Nephron (organoid): Measurements from ENCODE around the gene PGGHG.
A peak's percentile ranks its signal among the peaks of the same experiment; 100 is the strongest.
"Not testable (repeated sequence)": the region's sequence is repeated elsewhere in the genome, so short reads cannot be mapped to it uniquely, and the experiment has no call there.

Source experiments
- H3K27ac Mint-ChIP-seq, 3 experiments: 2 replicates each; pipeline ENCODE4 v1.8.0; 2020; ENCODE audit warnings: mixed read lengths in 3 of 3, mild to moderate bottlenecking in 2 of 3, moderate library complexity in 1 of 3
- H3K27me3 Mint-ChIP-seq: 2 replicates; pipeline ENCODE4 v1.8.0; 2021; ENCODE audit warnings: low read depth, mild to moderate bottlenecking, moderate library complexity, mixed read lengths
- H3K36me3 Mint-ChIP-seq: 2 replicates; pipeline ENCODE4 v1.8.0; 2020; ENCODE audit warnings: low read depth, mixed read lengths
- H3K4me1 Mint-ChIP-seq: 2 replicates; pipeline ENCODE4 v1.8.0; 2020; ENCODE audit warnings: mixed read lengths
- H3K4me3 Mint-ChIP-seq, 3 experiments: 2 replicates each; pipeline ENCODE4 v1.8.0; 2020; ENCODE audit warnings: mild to moderate bottlenecking in 3 of 3, mixed read lengths in 3 of 3, moderate library complexity in 2 of 3
- H3K9me3 Mint-ChIP-seq: 2 replicates; pipeline ENCODE4 v1.8.0; 2020; ENCODE audit warnings: mixed read lengths
- TF ChIP-seq, protein P1 (sequence below), 3 experiments: fragments of 200-600 bp; sonication (generic); IDR thresholded peaks; one replicate each; pipeline ENCODE4 v1.5.0; 2021; ENCODE audit warnings: antibody characterized with exemption in 3 of 3; ENCODE audit not compliant: unreplicated experiment in 3 of 3

The PGGHG gene

DNA sequence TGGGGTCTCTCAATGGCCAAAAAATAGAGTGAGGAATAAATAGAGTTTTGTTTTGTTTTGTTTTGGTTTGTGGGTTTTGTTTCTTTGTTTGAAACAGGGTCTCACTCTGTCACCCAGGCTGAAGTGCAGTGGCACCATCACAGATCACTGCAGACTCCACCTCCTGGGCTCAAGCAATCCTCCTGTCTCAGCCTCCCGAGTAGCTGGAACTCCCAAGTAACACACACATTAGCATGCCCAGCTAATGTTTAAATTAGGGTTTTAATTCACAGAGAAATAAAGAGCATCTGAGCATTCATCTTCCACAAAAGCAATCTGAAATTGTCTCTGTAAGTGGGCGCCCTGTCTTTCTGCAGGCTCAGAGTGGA is 40.9 kb downstream of the PGGHG start:
- Mint-ChIP-seq H3K9me3 (no peaks in the 10 kb centered on the region), H3K27me3 (no peaks in the 10 kb centered on the region), H3K27ac (peak overlapping the region; percentile 88 to 95 (median 89)), H3K4me1 (peaks cover 57% of the 10 kb centered on the region), H3K4me3 (no peak overlapping the region), H3K36me3 (no peaks in the 10 kb centered on the region)
- TF ChIP-seq, protein P1, sequence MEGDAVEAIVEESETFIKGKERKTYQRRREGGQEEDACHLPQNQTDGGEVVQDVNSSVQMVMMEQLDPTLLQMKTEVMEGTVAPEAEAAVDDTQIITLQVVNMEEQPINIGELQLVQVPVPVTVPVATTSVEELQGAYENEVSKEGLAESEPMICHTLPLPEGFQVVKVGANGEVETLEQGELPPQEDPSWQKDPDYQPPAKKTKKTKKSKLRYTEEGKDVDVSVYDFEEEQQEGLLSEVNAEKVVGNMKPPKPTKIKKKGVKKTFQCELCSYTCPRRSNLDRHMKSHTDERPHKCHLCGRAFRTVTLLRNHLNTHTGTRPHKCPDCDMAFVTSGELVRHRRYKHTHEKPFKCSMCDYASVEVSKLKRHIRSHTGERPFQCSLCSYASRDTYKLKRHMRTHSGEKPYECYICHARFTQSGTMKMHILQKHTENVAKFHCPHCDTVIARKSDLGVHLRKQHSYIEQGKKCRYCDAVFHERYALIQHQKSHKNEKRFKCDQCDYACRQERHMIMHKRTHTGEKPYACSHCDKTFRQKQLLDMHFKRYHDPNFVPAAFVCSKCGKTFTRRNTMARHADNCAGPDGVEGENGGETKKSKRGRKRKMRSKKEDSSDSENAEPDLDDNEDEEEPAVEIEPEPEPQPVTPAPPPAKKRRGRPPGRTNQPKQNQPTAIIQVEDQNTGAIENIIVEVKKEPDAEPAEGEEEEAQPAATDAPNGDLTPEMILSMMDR (IDR thresholded peaks at IDR 0.05; ENCODE audit: unreplicated experiment in 3 of 3), result no peak

DNA sequence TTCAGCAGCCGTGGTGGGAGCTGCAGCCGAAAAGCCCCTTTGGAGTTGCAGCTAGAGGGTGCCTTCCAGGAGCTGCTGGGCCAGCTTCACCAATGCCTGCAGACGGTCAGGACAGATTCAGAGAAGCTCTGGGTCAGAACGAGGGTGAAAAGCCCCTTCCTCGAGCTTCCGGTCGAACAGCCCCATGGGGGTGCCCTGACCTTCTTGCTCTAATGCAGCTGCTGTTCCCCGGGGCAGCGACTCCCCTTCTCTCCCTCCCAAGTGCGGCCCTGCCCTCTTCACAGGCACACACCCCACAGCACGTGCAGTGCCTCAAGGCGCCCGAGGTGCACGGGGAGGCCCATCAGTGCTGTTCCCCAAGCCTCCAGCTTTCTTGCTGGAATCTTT is 41.4 kb downstream of the PGGHG start:
- no peak overlapping the region for H3K4me3 Mint-ChIP-seq
- peaks cover 55% of the 10 kb centered on the region for H3K4me1 Mint-ChIP-seq
- H3K9me3 Mint-ChIP-seq, result no peaks in the 10 kb centered on the region
- H3K27me3 Mint-ChIP-seq, result no peaks in the 10 kb centered on the region
- no peaks in the 10 kb centered on the region for H3K36me3 Mint-ChIP-seq
- TF ChIP-seq, protein P1 (IDR thresholded peaks at IDR 0.05; ENCODE audit: unreplicated experiment in 3 of 3), result no peak
- peak overlapping the region; percentile 88 to 95 (median 89) for H3K27ac Mint-ChIP-seq

DNA sequence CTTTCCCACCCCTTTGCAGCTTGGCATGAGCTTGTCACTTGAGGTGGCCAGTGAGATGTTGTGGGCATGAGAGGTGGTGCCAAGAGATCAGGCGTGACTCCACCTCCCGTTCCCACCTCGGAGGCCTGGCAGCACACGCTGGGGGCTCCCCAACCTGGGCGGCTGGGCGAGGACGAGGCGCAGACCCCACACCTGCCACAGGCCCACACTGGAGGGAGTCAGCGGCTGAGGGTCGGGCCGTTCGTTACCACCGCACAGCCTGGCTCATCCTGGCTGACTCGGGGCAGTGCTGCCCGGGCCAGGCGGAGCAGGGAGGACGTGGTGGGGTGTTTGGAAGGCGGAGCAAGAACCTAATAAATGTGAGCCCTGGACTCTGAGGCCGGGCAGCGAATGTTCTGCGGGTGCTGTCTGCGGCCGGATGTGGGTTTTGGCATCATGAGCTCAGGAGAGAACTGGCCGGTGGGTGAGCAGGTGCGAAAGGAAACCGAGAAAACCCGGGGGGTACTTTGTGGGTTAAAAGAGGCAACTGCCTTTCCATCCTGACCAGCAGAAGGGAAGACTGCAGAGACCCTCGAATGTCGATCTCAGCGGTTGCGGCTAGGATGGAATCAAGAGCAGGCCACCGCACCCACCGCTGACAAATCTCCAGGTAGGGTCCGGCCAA is 41.9 kb downstream of the PGGHG start:
- peak overlapping the region; percentile 43 to 91 (median 56) for H3K27ac Mint-ChIP-seq
- no peak overlapping the region for H3K4me3 Mint-ChIP-seq
- H3K36me3 Mint-ChIP-seq, result no peaks in the 10 kb centered on the region
- TF ChIP-seq, protein P1 (IDR thresholded peaks at IDR 0.05; ENCODE audit: unreplicated experiment in 3 of 3), result no peak
- no peaks in the 10 kb centered on the region for H3K27me3 Mint-ChIP-seq
- H3K4me1 Mint-ChIP-seq, result peaks cover 55% of the 10 kb centered on the region
- no peaks in the 10 kb centered on the region for H3K9me3 Mint-ChIP-seq

DNA sequence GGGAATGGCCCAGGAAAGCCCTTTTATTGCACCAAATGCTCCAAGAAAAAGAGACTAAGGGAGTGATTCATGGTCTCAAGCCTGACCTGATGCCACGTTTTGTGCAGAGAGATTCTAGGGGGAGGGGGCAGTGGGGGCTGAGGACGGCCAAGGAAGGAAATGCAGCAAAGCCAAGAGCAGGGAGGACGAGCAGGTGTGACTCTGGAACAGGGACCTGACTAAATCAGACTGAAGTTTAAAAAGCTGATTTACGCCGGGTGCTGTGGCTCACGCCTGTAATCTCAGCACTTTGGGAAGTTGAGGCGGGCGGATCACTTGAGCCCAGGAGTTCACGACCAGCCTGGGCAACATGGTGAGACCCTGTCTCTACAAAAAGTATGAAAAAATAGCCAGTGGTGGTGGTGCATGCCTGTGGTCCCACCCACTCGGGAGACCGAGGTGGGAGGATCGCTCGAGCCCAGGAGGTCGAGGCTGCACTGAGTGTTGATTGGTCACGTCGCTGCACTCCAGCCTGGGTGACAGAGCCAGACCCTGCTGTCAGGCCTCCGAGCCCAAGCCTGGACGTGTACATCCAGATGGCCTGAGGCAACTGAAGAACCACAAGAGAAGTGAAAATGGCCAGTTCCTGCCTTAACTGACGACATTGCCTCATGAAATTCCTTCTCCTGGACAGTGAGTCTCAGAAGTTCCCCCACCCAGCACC is 42.6 kb downstream of the PGGHG start:
- TF ChIP-seq, protein P1 (IDR thresholded peaks at IDR 0.05; ENCODE audit: unreplicated experiment in 3 of 3), result no peak
- Mint-ChIP-seq H3K36me3 (no peaks in the 10 kb centered on the region), H3K9me3 (no peaks in the 10 kb centered on the region), H3K4me3 (no peak overlapping the region), H3K4me1 (peaks cover 55% of the 10 kb centered on the region), H3K27me3 (no peaks in the 10 kb centered on the region), H3K27ac (peak overlapping the region; percentile 43 to 91 (median 56))

DNA sequence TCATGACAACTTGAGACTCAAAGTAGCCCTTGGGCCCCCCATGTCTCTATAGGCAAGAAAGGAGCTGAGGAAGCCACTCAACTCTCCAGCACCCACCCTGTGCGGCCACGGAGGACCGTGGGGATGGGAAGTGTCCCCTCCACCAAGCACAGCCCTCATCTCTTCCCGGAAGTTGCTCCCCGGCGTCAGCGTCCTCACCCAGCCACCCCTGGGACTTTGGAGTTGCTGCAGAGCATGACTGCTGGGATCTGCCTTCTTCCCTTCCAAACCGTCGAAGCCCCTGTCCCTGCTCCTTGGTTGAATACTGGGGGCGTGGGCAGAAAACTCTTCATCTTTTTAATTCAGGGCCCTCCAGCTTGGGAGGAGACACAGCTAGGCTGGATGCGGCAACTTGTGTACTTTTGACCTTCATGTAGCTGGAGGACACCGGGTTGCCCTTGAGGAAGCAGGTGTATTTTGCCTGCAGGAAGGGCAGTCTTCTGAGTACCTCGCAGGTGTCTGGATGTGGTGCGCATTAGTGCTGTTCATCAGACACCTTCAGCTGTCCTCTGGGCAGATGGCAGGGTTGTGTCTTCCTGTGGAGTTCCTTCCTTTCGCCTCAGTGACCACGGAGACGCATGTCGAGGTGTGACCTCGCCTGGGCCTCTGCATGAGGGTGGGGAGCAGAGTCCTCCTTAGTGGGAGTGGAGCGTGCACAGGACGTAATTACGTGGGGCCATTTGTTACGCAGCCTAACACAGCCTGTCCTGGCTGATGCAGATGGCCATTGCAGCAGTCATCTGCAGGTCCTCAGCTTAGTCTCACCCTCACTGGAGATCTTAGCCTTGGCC is 43.9 kb downstream of the PGGHG start:
- TF ChIP-seq, protein P1 (IDR thresholded peaks at IDR 0.05; ENCODE audit: unreplicated experiment in 3 of 3), result no peak
- Mint-ChIP-seq H3K27ac (peak overlapping the region in 2 of 3 experiments; percentile 91 to 97), H3K36me3 (no peaks in the 10 kb centered on the region), H3K9me3 (no peaks in the 10 kb centered on the region), H3K4me1 (peaks cover 54% of the 10 kb centered on the region), H3K4me3 (no peak overlapping the region), H3K27me3 (no peaks in the 10 kb centered on the region)

DNA sequence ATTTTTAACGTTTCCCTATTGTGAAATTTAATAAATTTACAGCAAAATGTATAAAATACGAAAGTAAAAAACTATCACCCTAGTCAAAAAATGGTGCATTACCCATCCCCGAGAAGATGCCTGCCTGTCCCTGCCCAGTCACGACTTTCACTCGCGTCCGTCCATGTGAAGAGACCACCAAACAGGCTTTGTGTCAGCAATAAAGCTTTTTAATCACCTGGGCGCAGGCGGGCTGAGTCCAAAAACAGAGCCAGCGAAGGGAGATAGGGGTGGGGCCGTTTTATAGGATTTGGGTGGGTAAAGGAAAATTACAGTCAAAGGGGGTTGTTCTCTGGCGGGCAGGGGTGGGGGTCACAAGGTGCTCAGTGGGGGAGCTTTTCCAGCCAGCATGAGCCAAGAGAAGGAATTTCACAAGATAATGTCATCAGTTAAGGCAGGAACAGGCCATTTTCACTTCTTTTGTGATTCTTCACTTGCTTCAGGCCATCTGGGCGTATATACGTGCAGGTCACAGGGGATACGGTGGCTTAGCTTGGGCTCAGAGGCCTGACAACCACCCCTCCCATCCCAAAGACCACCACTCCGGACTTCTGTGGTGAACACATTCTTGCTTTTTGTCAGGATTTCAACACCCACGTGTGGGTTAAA is 44.8 kb downstream of the PGGHG start:
- not testable (repeated sequence) for H3K9me3 Mint-ChIP-seq, H3K4me3 Mint-ChIP-seq, H3K27me3 Mint-ChIP-seq, H3K36me3 Mint-ChIP-seq
- Mint-ChIP-seq H3K27ac (peak overlapping the region; percentile 91 to 98 (median 97)), H3K4me1 (peaks cover 54% of the 10 kb centered on the region)
